Activated naive CD8-positive, alpha-beta T cell treated with anti-CD3 and anti-CD28 coated beads for 36 hours (primary cell): ENCODE results near the gene TEKT5. TPM values are rescaled to one million over a fixed set of nuclear protein-coding genes. Genes with fewer than 3 reads are reported as not detected.
"Not testable (repeated sequence)": the region's sequence is repeated elsewhere in the genome, so short reads cannot be mapped to it uniquely, and the experiment has no call there.

Source experiments
- DNase-seq: peaks from one replicate; pipeline ENCODE4 v3.0.0; 2021
- H3K27ac Mint-ChIP-seq: one replicate; pipeline ENCODE4 v1.8.0; 2022; ENCODE audit warnings: mild to moderate bottlenecking, moderate library complexity, mixed read lengths
- H3K27me3 Mint-ChIP-seq: one replicate; pipeline ENCODE4 v1.8.0; 2022; ENCODE audit warnings: mild to moderate bottlenecking, mixed read lengths
- H3K36me3 Mint-ChIP-seq: one replicate; pipeline ENCODE4 v1.8.0; 2021; ENCODE audit warnings: mild to moderate bottlenecking, mixed read lengths
- H3K4me1 Mint-ChIP-seq: one replicate; pipeline ENCODE4 v1.8.0; 2021; ENCODE audit warnings: mixed read lengths
- H3K4me3 Mint-ChIP-seq: one replicate; pipeline ENCODE4 v1.8.0; 2022; ENCODE audit warnings: mild to moderate bottlenecking, moderate library complexity, mixed read lengths
- H3K9me3 Mint-ChIP-seq: one replicate; pipeline ENCODE4 v1.8.0; 2022; ENCODE audit warnings: mixed read lengths
- total RNA-seq, 2 experiments: library from RNA; stranded (reverse); gene quantifications; one replicate each; pipeline ENCODE4 v1.2.3, GENCODE V29; 2021

TEKT5 gene
- total RNA-seq, 2 experiments from 2014 or later = not detected

DNA sequence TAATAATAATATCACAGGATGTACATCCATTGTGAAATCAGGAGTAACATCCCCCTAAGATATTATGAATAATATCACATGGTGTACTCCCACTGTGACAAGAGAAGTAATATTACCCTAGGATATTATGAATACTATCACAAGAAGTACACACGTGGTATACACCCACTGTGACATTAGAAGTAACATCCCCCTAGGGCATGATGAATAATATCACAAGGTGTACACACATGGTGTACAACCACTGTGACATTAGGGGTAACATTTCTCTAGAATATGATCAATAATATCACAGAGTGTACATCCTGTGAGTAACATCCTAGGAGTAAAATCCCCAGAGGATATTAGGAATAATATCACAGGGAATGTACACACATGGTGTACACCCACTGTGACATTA, 5.0 kb upstream of the TEKT5 start:
- H3K36me3 Mint-ChIP-seq = no peaks in the 10 kb centered on the region
- H3K27me3 Mint-ChIP-seq = no peaks in the 10 kb centered on the region
- no peaks in the 10 kb centered on the region for H3K9me3 Mint-ChIP-seq
- no peak for DNase-seq
- H3K4me3 Mint-ChIP-seq = no peak overlapping the region
- H3K4me1 Mint-ChIP-seq = no peaks in the 10 kb centered on the region
- H3K27ac Mint-ChIP-seq = no peak overlapping the region

DNA sequence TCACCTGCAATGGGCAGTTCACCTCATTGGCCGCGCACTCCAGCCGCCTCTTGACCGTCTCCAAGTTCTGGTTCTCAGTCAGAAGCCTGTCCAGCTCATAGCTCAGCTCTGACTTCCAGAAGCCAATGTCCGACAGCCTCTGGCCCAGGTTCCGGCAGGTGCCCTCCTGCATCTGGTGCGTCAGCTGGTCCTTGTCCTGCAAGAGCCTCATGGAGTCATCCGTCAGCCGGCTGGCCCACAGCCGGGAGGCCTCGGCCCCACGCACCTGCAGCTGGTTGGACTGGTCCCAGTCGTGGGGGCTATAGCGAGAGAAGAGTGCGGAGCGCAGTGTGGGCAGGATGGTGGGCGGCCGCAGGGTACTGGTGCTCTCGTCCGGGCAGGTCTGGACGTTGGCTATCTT, 424 bp downstream of the TEKT5 start:
- Mint-ChIP-seq H3K4me1 (no peaks in the 10 kb centered on the region), H3K36me3 (no peaks in the 10 kb centered on the region), H3K9me3 (no peaks in the 10 kb centered on the region), H3K27me3 (peaks cover 4% of the 10 kb centered on the region), H3K4me3 (no peak overlapping the region), H3K27ac (no peak overlapping the region)
- no peak for DNase-seq

DNA sequence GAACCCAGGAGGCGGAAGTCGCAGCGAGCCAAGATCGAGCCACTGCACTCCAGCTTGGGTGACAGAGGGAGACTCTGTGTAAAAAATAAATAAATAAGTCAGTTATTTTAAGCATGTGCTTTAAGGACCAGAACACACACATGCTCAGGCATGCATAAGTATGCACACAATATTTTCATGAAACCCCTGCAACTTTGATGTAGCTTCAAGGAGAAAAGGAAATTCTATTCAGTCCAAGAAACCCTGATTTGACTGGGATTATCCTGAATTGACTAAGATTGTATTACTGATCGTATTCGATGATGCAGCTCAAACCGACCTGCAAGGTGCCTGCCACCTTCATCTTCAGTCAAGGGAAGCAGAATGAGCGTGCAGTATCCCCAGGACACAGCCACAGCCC, 841 bp downstream of the TEKT5 start:
- Mint-ChIP-seq H3K27ac (no peak overlapping the region), H3K4me1 (no peaks in the 10 kb centered on the region), H3K4me3 (no peak overlapping the region), H3K36me3 (no peaks in the 10 kb centered on the region), H3K27me3 (peaks cover 4% of the 10 kb centered on the region), H3K9me3 (no peaks in the 10 kb centered on the region)
- no peak for DNase-seq

DNA sequence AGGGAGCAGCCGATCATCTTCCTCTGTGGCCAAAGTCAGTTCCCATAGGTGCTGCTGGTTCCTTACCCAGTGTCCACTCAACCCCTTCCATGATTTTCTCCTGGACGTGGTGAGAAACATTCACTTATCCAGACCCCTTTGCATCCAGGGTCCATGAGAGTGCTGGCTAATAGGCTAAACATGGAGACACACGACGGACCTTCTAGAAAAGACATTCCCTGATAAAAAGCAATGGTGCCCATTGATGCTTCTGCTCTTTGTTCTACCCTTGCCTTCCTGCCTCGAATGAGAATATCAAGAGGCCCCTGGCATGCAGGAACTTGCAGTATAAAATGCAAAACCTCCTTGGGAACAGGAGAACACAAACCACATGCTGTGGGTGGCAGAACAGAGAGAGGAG, 2.3 kb downstream of the TEKT5 start:
- H3K27me3 Mint-ChIP-seq = peaks cover 4% of the 10 kb centered on the region
- no peak for DNase-seq
- no peaks in the 10 kb centered on the region for H3K4me1 Mint-ChIP-seq
- H3K36me3 Mint-ChIP-seq = no peaks in the 10 kb centered on the region
- no peaks in the 10 kb centered on the region for H3K9me3 Mint-ChIP-seq
- no peak overlapping the region for H3K27ac Mint-ChIP-seq
- H3K4me3 Mint-ChIP-seq = no peak overlapping the region

DNA sequence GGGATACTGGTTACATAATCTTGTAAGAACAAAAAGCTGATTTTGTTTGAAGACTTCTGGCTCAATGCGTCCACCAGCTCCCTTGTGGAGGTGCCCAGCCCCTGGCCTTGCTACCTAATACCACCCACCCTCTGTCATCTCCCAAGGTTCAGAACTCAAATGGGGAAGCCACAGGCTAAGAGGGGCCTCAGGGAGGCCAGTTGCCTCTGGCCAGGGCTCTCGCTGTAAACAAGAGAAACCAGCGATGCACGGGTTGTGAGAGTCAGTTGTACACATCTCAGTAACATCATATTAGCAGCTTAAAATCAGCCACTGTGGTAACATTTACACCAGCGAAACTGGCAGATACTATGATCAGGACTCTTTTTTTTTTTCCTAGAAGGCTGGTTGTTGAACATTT, 6.0 kb downstream of the TEKT5 start:
- H3K27me3 Mint-ChIP-seq = peaks cover 4% of the 10 kb centered on the region
- H3K4me3 Mint-ChIP-seq = no peak overlapping the region
- H3K36me3 Mint-ChIP-seq = no peaks in the 10 kb centered on the region
- no peaks in the 10 kb centered on the region for H3K9me3 Mint-ChIP-seq
- DNase-seq = no peak
- no peaks in the 10 kb centered on the region for H3K4me1 Mint-ChIP-seq
- no peak overlapping the region for H3K27ac Mint-ChIP-seq

DNA sequence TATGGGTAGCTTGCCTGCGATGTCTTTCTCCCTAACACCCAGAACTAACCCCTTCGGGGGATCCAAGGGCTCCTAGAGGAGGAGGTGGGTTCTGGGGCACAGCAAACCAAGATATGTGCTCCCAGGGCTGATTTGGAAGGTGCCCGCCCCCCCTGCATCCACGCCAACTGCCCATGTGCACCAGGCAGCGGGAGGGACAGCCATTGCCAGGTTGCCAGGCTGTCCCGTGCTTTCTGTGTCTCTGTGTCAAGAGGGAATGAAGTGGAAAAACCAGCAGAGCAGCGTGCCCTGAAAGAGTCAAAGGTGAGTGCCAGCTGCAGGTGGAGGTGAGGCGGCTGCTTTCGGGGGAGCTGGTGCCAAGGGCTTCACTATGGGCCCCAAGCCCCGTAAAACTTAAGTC, 6.4 kb downstream of the TEKT5 start:
- no peak overlapping the region for H3K4me3 Mint-ChIP-seq
- no peaks in the 10 kb centered on the region for H3K4me1 Mint-ChIP-seq
- H3K9me3 Mint-ChIP-seq = no peaks in the 10 kb centered on the region
- no peaks in the 10 kb centered on the region for H3K36me3 Mint-ChIP-seq
- H3K27me3 Mint-ChIP-seq = peaks cover 4% of the 10 kb centered on the region
- H3K27ac Mint-ChIP-seq = no peak overlapping the region
- no peak for DNase-seq

DNA sequence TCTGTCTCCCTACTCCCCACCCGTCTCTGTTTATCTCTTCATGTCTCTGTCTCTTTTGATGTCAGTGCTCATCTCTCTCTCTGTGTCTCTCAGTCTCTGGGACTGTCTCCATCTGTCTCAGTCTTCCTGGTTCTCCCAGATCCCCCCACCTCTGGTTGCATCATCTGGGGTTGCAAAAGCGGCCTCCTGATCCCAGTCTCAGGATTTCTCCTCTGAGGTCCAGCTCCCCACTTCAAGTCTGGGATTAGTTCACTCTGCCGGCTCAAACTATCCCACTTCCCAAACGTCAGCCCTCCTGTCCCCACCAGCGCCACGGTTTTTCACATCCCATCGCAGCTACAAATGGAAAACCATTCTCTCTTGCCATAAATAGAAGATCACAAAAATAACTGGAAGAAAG, 9.0 kb downstream of the TEKT5 start:
- no peak overlapping the region for H3K27ac Mint-ChIP-seq
- H3K27me3 Mint-ChIP-seq = no peaks in the 10 kb centered on the region
- H3K4me1 Mint-ChIP-seq = no peaks in the 10 kb centered on the region
- H3K4me3 Mint-ChIP-seq = no peak overlapping the region
- no peaks in the 10 kb centered on the region for H3K9me3 Mint-ChIP-seq
- no peaks in the 10 kb centered on the region for H3K36me3 Mint-ChIP-seq
- no peak for DNase-seq

DNA sequence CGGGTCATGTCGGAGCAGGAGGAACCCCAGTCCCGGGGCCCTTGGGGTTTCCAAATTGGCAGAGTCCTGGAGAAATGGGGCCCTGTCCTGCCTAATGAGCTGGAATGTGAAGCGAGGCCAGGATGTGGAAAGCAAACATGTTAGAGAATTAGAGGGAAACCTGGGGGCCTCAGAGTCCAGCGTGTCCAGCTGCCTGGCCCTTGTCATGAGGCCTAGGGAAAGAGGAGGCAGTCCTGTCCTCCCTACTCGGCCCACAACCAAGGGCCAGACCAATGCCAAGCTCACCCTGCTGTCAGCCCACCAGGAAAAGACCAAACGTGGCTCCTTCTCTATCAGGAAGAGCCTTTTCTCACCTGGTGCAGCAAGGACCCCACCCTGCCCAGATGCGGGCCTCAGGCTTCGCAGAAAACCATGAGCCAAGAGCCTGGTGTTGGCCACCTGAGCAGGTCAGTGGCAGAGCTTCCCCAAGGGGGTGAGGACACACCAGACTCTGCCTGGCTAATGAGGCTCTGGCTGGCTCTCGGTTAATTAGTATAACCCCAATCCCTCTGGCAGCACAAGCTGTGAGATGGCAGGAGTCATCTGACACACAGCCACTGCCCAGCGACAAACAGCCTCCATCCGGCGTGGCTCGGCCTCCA, 10.1 kb downstream of the TEKT5 start:
- DNase-seq = no peak
- H3K9me3 Mint-ChIP-seq = no peaks in the 10 kb centered on the region
- H3K36me3 Mint-ChIP-seq = no peaks in the 10 kb centered on the region
- H3K4me1 Mint-ChIP-seq = no peaks in the 10 kb centered on the region
- H3K27me3 Mint-ChIP-seq = no peaks in the 10 kb centered on the region
- no peak overlapping the region for H3K27ac Mint-ChIP-seq
- no peak overlapping the region for H3K4me3 Mint-ChIP-seq

DNA sequence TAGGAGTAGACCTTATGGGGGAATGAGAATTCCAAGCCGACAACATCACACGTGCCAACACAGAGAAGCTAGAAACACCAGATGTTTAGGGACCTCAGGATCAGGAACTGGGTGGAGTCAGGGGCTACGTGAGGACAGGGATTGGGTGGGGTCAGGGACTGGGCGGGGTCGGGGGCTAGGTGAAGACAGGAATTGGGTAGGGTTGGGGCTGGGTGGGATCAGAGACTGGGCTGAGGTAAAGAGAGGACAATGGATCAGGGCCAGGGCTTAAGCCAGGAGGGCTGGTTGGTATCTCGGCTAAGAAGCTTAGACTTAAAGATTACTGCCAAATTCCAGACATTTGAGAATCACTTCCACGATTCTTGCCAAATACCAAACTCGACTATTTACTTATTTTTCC, 11.6 kb downstream of the TEKT5 start:
- H3K36me3 Mint-ChIP-seq = no peaks in the 10 kb centered on the region
- no peak overlapping the region for H3K4me3 Mint-ChIP-seq
- no peaks in the 10 kb centered on the region for H3K27me3 Mint-ChIP-seq
- DNase-seq = no peak
- H3K4me1 Mint-ChIP-seq = no peaks in the 10 kb centered on the region
- no peak overlapping the region for H3K27ac Mint-ChIP-seq
- H3K9me3 Mint-ChIP-seq = no peaks in the 10 kb centered on the region

DNA sequence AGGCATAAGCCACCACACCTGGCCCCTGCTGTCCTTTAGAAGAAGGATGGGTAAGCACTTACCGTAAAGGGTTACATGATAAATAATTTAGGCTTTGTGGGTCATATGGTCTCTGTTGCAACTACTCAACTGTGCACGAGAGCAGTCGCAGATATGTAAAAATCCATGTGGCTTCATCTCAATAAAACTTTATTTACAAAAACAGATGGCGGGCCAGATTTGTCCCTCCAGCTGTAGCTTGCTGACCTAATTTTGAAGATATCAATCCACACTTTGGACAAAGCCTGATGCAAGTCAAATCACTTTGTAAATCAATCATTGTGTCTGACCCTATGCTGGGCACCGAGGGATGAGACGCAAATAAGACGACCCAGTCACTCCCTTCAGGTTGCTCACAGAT, 12.1 kb downstream of the TEKT5 start:
- H3K4me3 Mint-ChIP-seq = no peak overlapping the region
- H3K9me3 Mint-ChIP-seq = no peaks in the 10 kb centered on the region
- H3K27ac Mint-ChIP-seq = no peak overlapping the region

DNA sequence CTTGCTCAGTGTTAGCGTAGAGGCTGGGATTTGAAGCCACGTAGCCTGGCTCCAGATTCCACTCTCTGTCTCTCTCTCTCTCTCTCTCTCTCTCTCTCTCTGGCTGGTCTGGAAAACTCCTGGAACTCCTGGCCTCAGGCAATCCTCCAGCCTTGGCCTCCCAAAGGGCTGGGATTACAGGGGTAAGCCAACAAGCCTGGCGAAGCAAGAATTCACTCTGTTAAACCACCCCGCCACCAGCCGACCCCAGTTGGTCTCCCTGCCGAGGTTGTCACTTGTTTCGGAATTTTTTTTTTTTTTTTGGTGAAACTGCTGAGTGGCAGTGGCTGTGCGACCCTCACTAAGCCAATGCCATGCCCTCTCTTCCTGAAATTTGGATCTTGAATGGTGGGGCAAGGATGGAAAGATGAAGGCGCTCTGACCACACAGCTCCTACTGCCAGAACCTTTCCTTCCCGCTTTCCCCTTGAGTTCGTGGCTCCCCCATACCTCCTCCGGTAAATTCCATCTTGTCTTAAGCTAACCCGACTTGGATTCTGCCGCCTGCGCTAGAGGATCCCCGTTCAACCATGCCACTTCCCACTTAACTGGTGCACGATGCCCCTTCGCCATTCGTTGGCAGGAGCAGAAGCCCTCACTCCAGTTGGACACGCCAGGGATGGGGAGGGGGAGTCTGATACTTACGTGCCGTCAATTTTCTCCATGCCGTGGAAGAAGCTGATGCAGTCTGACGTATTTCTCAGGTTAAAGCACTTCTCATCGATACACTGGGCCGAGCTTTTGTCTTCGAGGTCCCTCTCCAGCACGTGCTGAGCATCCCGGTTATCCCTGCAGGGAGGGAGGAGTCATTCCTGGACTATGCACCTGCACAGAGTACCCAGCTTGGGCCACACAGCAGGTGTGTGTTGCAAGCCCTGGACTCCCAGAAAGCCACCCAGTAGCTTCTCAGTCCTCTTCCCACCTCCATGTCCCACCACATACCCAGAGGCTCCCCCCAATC, 13.1 kb downstream of the TEKT5 start:
- H3K36me3 Mint-ChIP-seq = no peaks in the 10 kb centered on the region
- no peak overlapping the region for H3K27ac Mint-ChIP-seq
- no peak overlapping the region for H3K4me3 Mint-ChIP-seq
- H3K27me3 Mint-ChIP-seq = no peaks in the 10 kb centered on the region
- no peaks in the 10 kb centered on the region for H3K9me3 Mint-ChIP-seq
- DNase-seq = no peak
- H3K4me1 Mint-ChIP-seq = no peaks in the 10 kb centered on the region

More for the DNA sequence above, 12.1 kb downstream of the TEKT5 start:
- no peaks in the 10 kb centered on the region for H3K36me3 Mint-ChIP-seq
- no peaks in the 10 kb centered on the region for H3K4me1 Mint-ChIP-seq
- DNase-seq = no peak
- no peaks in the 10 kb centered on the region for H3K27me3 Mint-ChIP-seq

DNA sequence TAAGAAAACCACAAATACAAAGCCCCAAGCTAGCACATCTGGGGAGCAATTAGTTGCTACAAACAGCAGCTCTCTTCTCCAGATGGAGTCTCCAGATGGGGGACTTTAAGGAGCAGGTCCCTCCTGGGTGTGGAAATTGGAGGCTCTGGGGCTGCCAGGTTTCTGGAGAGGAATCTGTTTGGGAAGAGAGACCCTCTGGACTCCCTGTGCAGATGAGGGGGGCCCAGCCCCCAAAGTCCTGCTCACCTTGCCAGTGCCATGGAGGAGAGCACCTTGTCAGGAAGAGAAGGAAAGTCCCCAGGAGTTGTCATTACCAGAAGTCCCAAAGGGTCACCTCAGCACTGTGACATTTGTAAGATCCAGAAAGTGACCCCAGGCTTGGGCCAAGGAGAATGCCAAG, 14.8 kb downstream of the TEKT5 start:
- Mint-ChIP-seq H3K4me3 (no peak overlapping the region), H3K27me3 (no peaks in the 10 kb centered on the region), H3K36me3 (no peaks in the 10 kb centered on the region), H3K27ac (no peak overlapping the region), H3K4me1 (no peaks in the 10 kb centered on the region), H3K9me3 (no peaks in the 10 kb centered on the region)
- no peak for DNase-seq

DNA sequence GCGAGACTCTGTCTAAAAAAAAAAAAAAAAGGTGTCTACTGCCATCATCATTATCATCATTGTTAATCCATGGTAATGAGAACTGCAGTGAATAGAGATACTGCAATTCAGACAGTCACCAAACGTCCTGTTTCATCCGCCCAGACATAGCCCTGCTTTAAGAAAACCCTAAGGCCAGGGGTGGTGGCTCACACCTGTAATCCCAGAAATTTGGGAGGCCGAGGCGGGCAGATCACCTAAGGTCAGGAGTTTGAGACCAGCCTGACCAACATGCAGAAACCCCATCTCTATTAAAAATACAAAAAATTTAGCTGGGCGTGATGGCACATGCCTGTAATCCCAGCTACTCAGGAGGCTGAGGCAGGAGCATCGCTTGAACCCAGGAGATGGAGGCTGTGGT, 15.3 kb downstream of the TEKT5 start:
- DNase-seq, H3K27ac Mint-ChIP-seq, H3K27me3 Mint-ChIP-seq, H3K9me3 Mint-ChIP-seq, H3K4me3 Mint-ChIP-seq, H3K36me3 Mint-ChIP-seq, H3K4me1 Mint-ChIP-seq: not testable (repeated sequence)

DNA sequence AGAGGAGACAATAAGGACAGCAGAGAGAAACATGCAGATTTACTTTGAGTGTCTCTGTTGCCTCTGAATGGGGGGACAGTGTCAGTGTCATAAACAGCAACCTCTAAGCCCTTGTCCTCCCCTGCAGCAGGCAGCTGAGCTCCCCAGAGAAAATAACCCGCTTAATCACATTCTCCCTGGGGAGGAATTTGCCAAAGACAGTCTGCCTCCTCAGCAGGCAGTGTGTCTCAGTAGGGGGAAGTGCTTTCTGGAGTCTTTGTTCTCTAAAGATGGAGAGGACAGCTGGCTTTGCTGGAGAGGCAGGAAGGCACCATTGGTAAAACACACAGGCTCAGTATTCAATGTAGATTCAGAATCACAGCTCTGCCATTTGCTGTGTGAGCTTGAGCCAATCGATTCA, 16.1 kb downstream of the TEKT5 start:
- Mint-ChIP-seq H3K9me3 (no peaks in the 10 kb centered on the region), H3K27ac (no peak overlapping the region), H3K4me1 (no peaks in the 10 kb centered on the region), H3K4me3 (no peak overlapping the region), H3K27me3 (no peaks in the 10 kb centered on the region), H3K36me3 (no peaks in the 10 kb centered on the region)
- DNase-seq = no peak

DNA sequence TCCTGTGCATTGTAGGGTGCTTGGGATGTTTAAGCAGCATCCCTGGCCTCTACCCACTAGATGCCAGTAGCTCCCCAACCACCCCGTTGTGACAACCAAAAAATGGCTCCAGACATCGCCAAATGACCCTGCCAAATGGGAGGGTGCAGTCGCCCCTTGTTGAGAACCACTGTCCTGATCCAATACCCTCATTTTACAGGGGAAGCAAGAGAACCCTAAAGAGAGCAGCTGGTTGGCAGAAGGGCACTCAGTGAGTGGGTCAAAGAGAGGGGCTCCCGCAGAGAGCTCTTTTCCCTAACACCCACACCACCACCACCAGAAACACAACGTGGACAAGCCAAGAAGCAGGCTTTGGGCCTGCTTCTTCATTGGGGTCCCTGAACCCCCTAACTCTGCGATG, 18.4 kb downstream of the TEKT5 start:
- H3K27ac Mint-ChIP-seq = no peak overlapping the region

DNA sequence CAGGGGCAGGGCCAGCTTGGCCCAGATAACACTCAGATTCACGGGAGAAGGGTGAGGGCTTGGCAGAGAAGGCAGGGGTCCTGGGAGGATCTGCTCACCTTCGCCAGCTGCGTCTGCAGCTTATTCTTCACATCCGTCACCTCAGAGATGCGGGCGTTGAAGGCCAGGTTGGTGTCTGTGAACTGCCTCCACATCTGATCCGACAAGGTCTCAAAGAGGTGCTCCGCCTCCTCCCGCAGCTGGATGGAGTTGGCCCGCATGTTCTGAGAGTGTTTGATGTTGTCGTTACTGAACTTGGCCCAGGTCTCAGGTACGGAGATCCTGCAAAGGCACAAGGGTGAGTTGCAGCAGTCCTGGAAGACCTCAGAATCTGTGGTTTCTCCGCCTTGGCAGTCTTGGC, 18.9 kb downstream of the TEKT5 start:
- no peaks in the 10 kb centered on the region for H3K27me3 Mint-ChIP-seq
- no peak for DNase-seq
- no peaks in the 10 kb centered on the region for H3K36me3 Mint-ChIP-seq
- H3K4me3 Mint-ChIP-seq = no peak overlapping the region
- no peaks in the 10 kb centered on the region for H3K9me3 Mint-ChIP-seq
- no peak overlapping the region for H3K27ac Mint-ChIP-seq
- H3K4me1 Mint-ChIP-seq = no peaks in the 10 kb centered on the region

More for the DNA sequence above, 18.4 kb downstream of the TEKT5 start:
- H3K4me1 Mint-ChIP-seq = no peaks in the 10 kb centered on the region
- H3K4me3 Mint-ChIP-seq = no peak overlapping the region
- no peaks in the 10 kb centered on the region for H3K36me3 Mint-ChIP-seq
- H3K9me3 Mint-ChIP-seq = no peaks in the 10 kb centered on the region
- DNase-seq = no peak
- H3K27me3 Mint-ChIP-seq = no peaks in the 10 kb centered on the region
